Transverse colon (tissue), 4 donors: ENCODE data around the gene TMPRSS9. TPM values are rescaled to one million over a fixed set of nuclear protein-coding genes. Genes with fewer than 3 reads are reported as not detected.

Experiments used
- DNase-seq: peaks from one replicate; pipeline ENCODE4 v3.0.0-alpha.2; 2019
- H3K27ac ChIP-seq, 4 donors: fragments of 200-600 bp; sonication (generic); 2 replicates each; pipeline ENCODE4 v1.5.1; 2016 to 2018; ENCODE audit warnings: inconsistent platforms in 4 of 4
- H3K27me3 ChIP-seq: fragments of 200-600 bp; sonication (generic); 2 replicates; pipeline ENCODE4 v1.5.1; 2017; ENCODE audit warnings: inconsistent platforms
- H3K36me3 ChIP-seq, 4 donors: fragments of 200-600 bp; sonication (generic); 2 replicates each; pipeline ENCODE4 v1.5.1; 2017 to 2019; ENCODE audit warnings: inconsistent platforms in 4 of 4
- H3K4me1 ChIP-seq, 4 donors: fragments of 200-600 bp; sonication (generic); 2 replicates each; pipeline ENCODE4 v1.5.1; 2017 to 2020; ENCODE audit warnings: inconsistent platforms in 4 of 4
- H3K4me3 ChIP-seq, 4 donors: fragments of 200-600 bp; sonication (generic); 1 replicate in 1 of 4; 2 replicates in 3 of 4; pipeline versions ENCODE4 v1.5.1 to v1.6.1; 2017 to 2019; ENCODE audit warnings: inconsistent platforms in 4 of 4
- H3K9me3 ChIP-seq, 2 donors: fragments of 200-600 bp; sonication (generic); 2 replicates each; pipeline ENCODE4 v1.5.1; 2017 to 2019; ENCODE audit warnings: inconsistent platforms in 2 of 2
- CTCF ChIP-seq, 5 experiments: fragments of 200-600 bp in 3 of 5; fragments of 450-650 bp in 2 of 5; sonication (generic) in 3 of 5; IDR thresholded peaks; 1 replicate in 2 of 5; 2 replicates in 3 of 5; pipeline ENCODE4 v1.5.1; 2016 to 2017; ENCODE audit warnings: antibody characterized with exemption in 5 of 5, inconsistent platforms in 3 of 5, mild to moderate bottlenecking in 2 of 5, moderate library complexity in 1 of 5
- EP300 ChIP-seq: sonication (generic); formaldehyde crosslinking; IDR thresholded peaks from one replicate; pipeline ENCODE4 v1.6.1; 2017; ENCODE audit warnings: antibody characterized with exemption, low read depth
- POLR2A ChIP-seq: fragments of 450-650 bp; IDR thresholded peaks from one replicate; pipeline ENCODE4 v1.6.1; 2016; ENCODE audit warnings: antibody characterized with exemption, mild to moderate bottlenecking, moderate library complexity
- POLR2AphosphoS5 ChIP-seq, 3 donors: sonication (generic); formaldehyde crosslinking; IDR thresholded peaks; one replicate each; pipeline ENCODE4 v1.6.1; 2016; ENCODE audit warnings: antibody characterized with exemption in 3 of 3
- WGBS, 2 donors: methylation state at CpG; one replicate each; pipeline ENCODE4 v1.1.5; 2018; ENCODE audit warnings: low coverage in 1 of 2; 5-methylcytosine and 5-hydroxymethylcytosine counted together
- in situ Hi-C, 4 donors: fragments of 200-750 bp; cut with MboI; loops; one replicate each; pipeline versions ENCODE4 v1.15.0 to v1.15.1; 2017; ENCODE audit warnings: low sequenced_read_pairs in 3 of 4, low pct_ligation_motif_present in 1 of 4, low pct_unique_long_range_greater_than_20kb in 1 of 4
- intact Hi-C: fragments of 100-400 bp; cut with DNase I; formaldehyde crosslinking; loops from one replicate; pipeline ENCODE4 v1.15.1; 2023; ENCODE audit warnings: low total_unique reads
- total RNA-seq, 4 donors: library from RNA; depleted of rRNA; stranded (reverse); fragments of >200 nt; gene quantifications; one replicate each; pipeline ENCODE4 v1.1.0, GENCODE V29; 2016

Gene TMPRSS9
- total RNA-seq, 4 donors from 2014 or later, result 0.27 TPM; not detected in 3

GRCh38 chr19:2411709-2412108 is 51.6 kb downstream of the TMPRSS9 start:
- Histone ChIP-seq H3K27me3 (no peaks in the 10 kb centered on the region), H3K9me3 (no peaks in the 10 kb centered on the region), H3K4me1 (no peaks in the 10 kb centered on the region), H3K27ac (no peak overlapping the region), H3K4me3 (no peak overlapping the region), H3K36me3 (no peaks in the 10 kb centered on the region)
- DNase-seq, result no peak
- 78 to 91% methylated on average over 4 to 8 of the region's 8 CpGs for WGBS, 2 donors
- in situ Hi-C loops, result no loop called here
- intact Hi-C loops, result no loop called here
- TF ChIP-seq POLR2A (no peak), CTCF (IDR thresholded peaks at IDR 0.05) (no peak), EP300 (no peak), POLR2AphosphoS5 (IDR thresholded peaks at IDR 0.05) (no peak)

GRCh38 chr19:2412449-2412848 is 52.4 kb downstream of the TMPRSS9 start:
- no peaks in the 10 kb centered on the region for H3K9me3 ChIP-seq
- H3K4me3 ChIP-seq, result no peak overlapping the region
- in situ Hi-C loops (no loop called here), intact Hi-C loops (no loop called here)
- no peaks in the 10 kb centered on the region for H3K36me3 ChIP-seq
- no peaks in the 10 kb centered on the region for H3K4me1 ChIP-seq
- H3K27ac ChIP-seq, result no peak overlapping the region
- 28 to 47% methylated on average over 2 of the region's 2 CpGs for WGBS, 2 donors
- TF ChIP-seq POLR2AphosphoS5 (IDR thresholded peaks at IDR 0.05) (no peak), EP300 (no peak), POLR2A (no peak), CTCF (IDR thresholded peaks at IDR 0.05) (no peak)
- DNase-seq, result no peak
- no peaks in the 10 kb centered on the region for H3K27me3 ChIP-seq

GRCh38 chr19:2413159-2413558 is 53.1 kb downstream of the TMPRSS9 start:
- no peaks in the 10 kb centered on the region for H3K27me3 ChIP-seq
- TF ChIP-seq EP300, result no peak
- TF ChIP-seq CTCF (IDR thresholded peaks at IDR 0.05), result no peak
- TF ChIP-seq POLR2AphosphoS5 (IDR thresholded peaks at IDR 0.05), result no peak
- no peak for TF ChIP-seq POLR2A
- WGBS, 2 donors, result 60 to 61% methylated on average over 4 to 7 of the region's 7 CpGs
- no peaks in the 10 kb centered on the region for H3K4me1 ChIP-seq
- intact Hi-C loops (no loop called here), in situ Hi-C loops (no loop called here)
- H3K4me3 ChIP-seq, result no peak overlapping the region
- H3K9me3 ChIP-seq, result no peaks in the 10 kb centered on the region
- no peaks in the 10 kb centered on the region for H3K36me3 ChIP-seq
- no peak overlapping the region for H3K27ac ChIP-seq
- no peak for DNase-seq

GRCh38 chr19:2413629-2414028 is 53.6 kb downstream of the TMPRSS9 start:
- WGBS, 2 donors, result 85% methylated on average over 15 of the region's 16 CpGs; no CpG with 5 or more reads in 1 of the 2 donors
- no peak for DNase-seq
- intact Hi-C loops, result no loop called here
- Histone ChIP-seq H3K27me3 (no peaks in the 10 kb centered on the region), H3K27ac (no peak overlapping the region), H3K9me3 (no peaks in the 10 kb centered on the region), H3K4me1 (no peaks in the 10 kb centered on the region), H3K36me3 (no peaks in the 10 kb centered on the region), H3K4me3 (no peak overlapping the region)
- in situ Hi-C loops, result no loop called here
- no peak for TF ChIP-seq EP300
- no peak for TF ChIP-seq POLR2AphosphoS5 (IDR thresholded peaks at IDR 0.05)
- no peak for TF ChIP-seq CTCF (IDR thresholded peaks at IDR 0.05)
- no peak for TF ChIP-seq POLR2A
